ENCODE results near the gene SEZ6L2. TPM values are rescaled to one million over a fixed set of nuclear protein-coding genes. Genes with fewer than 3 reads are reported as not detected.
"Not testable (repeated sequence)": the region's sequence is repeated elsewhere in the genome, so short reads cannot be mapped to it uniquely, and the experiment has no call there.

SEZ6L2 gene
- total RNA-seq, 1 experiment from 2014 or later, result 47.3 TPM

GRCh38 chr16:29903590-29903989 lies 4.2 kb upstream of the SEZ6L2 start:
- DNase-seq, result no peak
- Histone ChIP-seq H3K27me3 (ENCODE audit: control insufficient read depth, insufficient read depth, low read length) (no peaks in the 10 kb centered on the region; the same call in 1 of the 2 replicates), H3K36me3 (replicated peaks; ENCODE audit: control insufficient read depth, insufficient read depth, low read length) (peaks cover 8% of the 10 kb centered on the region), H3K4me3 (ENCODE audit: insufficient read depth, low read depth, low read length) (no peak overlapping the region)

GRCh38 chr16:29901607-29901945 lies 2.2 kb upstream of the SEZ6L2 start:
- Histone ChIP-seq H3K36me3 (replicated peaks; ENCODE audit: control insufficient read depth, insufficient read depth, low read length) (peaks cover 8% of the 10 kb centered on the region), H3K4me3 (ENCODE audit: insufficient read depth, low read depth, low read length) (peak overlapping the region; percentile 80), H3K27me3 (ENCODE audit: control insufficient read depth, insufficient read depth, low read length) (no peaks in the 10 kb centered on the region; the same call in 1 of the 2 replicates)
- no peak for DNase-seq

DNA sequence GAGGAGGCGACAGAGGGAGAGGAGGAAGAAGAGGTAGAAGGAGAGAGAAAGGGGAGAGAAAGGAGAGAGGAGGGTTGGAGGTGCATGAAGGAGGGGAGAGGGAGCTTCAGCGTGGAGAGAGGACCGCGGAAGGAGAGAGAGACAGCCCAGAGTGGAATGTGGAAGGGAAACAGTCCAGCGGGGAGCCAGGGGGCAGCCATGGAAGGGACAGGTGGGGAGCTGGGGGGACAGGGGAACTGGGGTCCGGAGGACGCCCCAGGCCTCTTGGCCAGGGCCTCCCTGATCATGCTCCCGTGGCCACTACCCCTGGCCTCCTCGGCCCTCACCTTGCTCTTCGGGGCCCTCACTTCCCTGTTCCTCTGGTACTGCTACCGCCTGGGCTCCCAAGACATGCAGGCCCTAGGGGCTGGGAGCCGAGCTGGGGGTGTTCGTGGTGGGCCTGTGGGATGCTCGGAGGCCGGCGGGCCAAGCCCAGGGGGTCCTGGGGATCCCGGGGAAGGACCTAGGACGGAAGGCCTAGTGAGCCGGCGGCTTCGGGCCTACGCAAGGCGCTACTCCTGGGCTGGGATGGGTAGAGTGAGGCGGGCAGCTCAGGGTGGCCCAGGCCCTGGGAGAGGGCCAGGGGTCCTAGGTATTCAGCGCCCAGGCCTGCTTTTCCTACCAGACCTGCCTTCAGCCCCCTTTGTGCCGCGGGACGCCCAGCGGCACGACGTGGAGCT lies 1.7 kb upstream of the SEZ6L2 start:
- Histone ChIP-seq H3K27me3 (ENCODE audit: control insufficient read depth, insufficient read depth, low read length) (no peaks in the 10 kb centered on the region; the same call in 1 of the 2 replicates), H3K36me3 (replicated peaks; ENCODE audit: control insufficient read depth, insufficient read depth, low read length) (peaks cover 8% of the 10 kb centered on the region), H3K4me3 (ENCODE audit: insufficient read depth, low read depth, low read length) (peak overlapping the region; percentile 80)
- DNase-seq, result peak; percentile 76

GRCh38 chr16:29900102-29900887 lies 945 bp upstream of the SEZ6L2 start, which contains the start of gene ASPHD1:
ASPHD1 (plus strand) TSS chr16:29900488; CDS start chr16:29900972, 484 bp downstream.
- peak; percentile 97 for DNase-seq
- Histone ChIP-seq H3K4me3 (ENCODE audit: insufficient read depth, low read depth, low read length) (peak within 1 kb of the TSS; percentile 80), H3K27me3 (ENCODE audit: control insufficient read depth, insufficient read depth, low read length) (no peaks in the 10 kb centered on the region; the same call in 1 of the 2 replicates), H3K36me3 (replicated peaks; ENCODE audit: control insufficient read depth, insufficient read depth, low read length) (peaks cover 9% of the 10 kb centered on the region)

GRCh38 chr16:29898804-29899515 lies 390 bp downstream of the SEZ6L2 start:
- DNase-seq, result peak; percentile 96
- Histone ChIP-seq H3K27me3 (ENCODE audit: control insufficient read depth, insufficient read depth, low read length) (no peaks in the 10 kb centered on the region; the same call in 1 of the 2 replicates), H3K4me3 (ENCODE audit: insufficient read depth, low read depth, low read length) (peak overlapping the region; percentile 80), H3K36me3 (replicated peaks; ENCODE audit: control insufficient read depth, insufficient read depth, low read length) (peaks cover 6% of the 10 kb centered on the region)

DNA sequence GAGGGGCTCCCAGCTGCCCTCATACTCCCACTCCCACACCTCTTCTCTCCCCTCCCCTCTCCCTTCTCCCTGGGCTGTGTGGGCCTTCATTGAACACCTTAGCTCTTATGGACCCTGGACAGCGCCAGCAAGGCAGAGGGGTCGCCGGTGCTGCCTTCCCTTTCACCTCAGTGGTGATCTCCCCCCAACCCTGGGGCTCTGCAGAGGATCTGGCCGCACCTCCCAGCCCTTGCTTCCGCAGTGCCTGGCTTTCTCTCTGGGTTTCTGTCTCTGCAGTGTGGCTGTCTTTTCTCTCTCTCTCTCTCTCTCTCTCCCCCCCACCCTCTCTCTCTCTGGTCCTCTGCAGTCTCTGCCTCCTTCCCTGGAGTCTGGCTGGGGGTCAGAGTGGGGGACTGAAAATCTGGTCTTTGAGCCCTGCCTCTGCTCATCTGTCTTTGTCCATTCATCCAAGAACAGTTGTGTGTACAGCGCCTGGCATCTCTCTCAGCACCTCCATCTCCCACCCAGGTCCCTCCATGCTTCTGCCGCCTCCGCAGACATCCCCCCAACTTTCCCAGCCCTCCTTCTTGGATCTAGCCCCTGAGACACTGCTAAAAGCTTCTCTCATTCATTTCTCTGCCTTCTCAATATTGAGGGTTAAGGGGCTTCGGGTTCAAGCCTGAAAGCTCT lies 1.1 kb downstream of the SEZ6L2 start:
- no peaks in the 10 kb centered on the region; the same call in 1 of the 2 replicates for H3K27me3 ChIP-seq (ENCODE audit: control insufficient read depth, insufficient read depth, low read length)
- H3K36me3 ChIP-seq (replicated peaks; ENCODE audit: control insufficient read depth, insufficient read depth, low read length), result peaks cover 1% of the 10 kb centered on the region
- peak overlapping the region; percentile 80 for H3K4me3 ChIP-seq (ENCODE audit: insufficient read depth, low read depth, low read length)
- DNase-seq, result peak; percentile 71

- DNase-seq, result no peak
- Histone ChIP-seq H3K4me3 (ENCODE audit: insufficient read depth, low read depth, low read length) (no peak overlapping the region), H3K27me3 (ENCODE audit: control insufficient read depth, insufficient read depth, low read length) (no peaks in the 10 kb centered on the region; the same call in 1 of the 2 replicates), H3K36me3 (replicated peaks; ENCODE audit: control insufficient read depth, insufficient read depth, low read length) (peaks cover 1% of the 10 kb centered on the region)
Measured at GRCh38 chr16:29897333-29897732, 2.0 kb downstream of the SEZ6L2 start.

DNA sequence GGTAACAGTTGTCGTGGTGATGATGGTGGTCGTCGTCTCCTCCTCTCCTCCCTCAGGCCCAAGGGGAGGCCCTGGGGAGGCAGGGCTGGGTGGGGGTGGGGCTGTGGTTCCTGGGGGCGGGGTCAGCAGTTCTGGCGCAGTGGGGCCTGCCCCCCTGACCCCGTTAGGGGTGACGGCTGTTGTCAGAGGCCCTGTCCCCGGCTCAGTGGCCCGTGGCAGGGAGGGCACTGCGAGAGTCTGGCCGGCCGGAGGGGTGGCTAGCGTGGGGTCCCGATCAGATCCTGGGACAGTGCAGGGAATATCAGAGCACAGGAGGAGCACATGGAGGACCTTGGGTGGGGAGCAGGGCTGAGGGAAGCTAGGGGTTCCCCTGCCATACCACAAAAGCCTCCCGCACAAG lies 2.5 kb downstream of the SEZ6L2 start:
- H3K27me3 ChIP-seq (ENCODE audit: control insufficient read depth, insufficient read depth, low read length), result no peaks in the 10 kb centered on the region; the same call in 1 of the 2 replicates
- peaks cover 1% of the 10 kb centered on the region for H3K36me3 ChIP-seq (replicated peaks; ENCODE audit: control insufficient read depth, insufficient read depth, low read length)
- H3K4me3 ChIP-seq (ENCODE audit: insufficient read depth, low read depth, low read length), result no peak overlapping the region
- peak; percentile 61 for DNase-seq

DNA sequence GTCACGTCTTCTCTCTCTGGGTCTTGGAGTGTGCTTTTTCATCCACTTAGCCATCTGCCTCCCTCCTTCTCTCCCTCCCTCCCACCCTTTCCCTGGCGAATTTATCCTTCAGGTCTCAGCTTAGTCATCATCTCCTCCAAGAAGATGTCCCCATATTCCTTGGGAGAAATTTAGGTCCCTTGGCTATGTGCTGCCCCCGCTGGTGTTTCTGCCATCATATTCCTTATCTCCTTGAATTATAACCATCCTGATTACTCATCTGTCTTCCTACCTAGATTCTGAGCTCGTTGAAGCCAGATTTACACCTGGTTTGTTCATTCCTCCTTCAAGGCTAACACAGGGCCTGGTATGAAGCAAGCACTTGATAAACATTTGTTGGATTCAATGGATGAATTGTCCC lies 5.0 kb downstream of the SEZ6L2 start:
- Histone ChIP-seq H3K27me3 (ENCODE audit: control insufficient read depth, insufficient read depth, low read length) (no peaks in the 10 kb centered on the region), H3K36me3 (replicated peaks; ENCODE audit: control insufficient read depth, insufficient read depth, low read length) (peaks cover 1% of the 10 kb centered on the region), H3K4me3 (ENCODE audit: insufficient read depth, low read depth, low read length) (no peak overlapping the region)
- DNase-seq, result no peak

GRCh38 chr16:29893553-29893952 lies 5.8 kb downstream of the SEZ6L2 start:
- DNase-seq, result no peak
- peaks cover 1% of the 10 kb centered on the region for H3K36me3 ChIP-seq (replicated peaks; ENCODE audit: control insufficient read depth, insufficient read depth, low read length)
- no peaks in the 10 kb centered on the region for H3K27me3 ChIP-seq (ENCODE audit: control insufficient read depth, insufficient read depth, low read length)
- H3K4me3 ChIP-seq (ENCODE audit: insufficient read depth, low read depth, low read length), result no peak overlapping the region

DNA sequence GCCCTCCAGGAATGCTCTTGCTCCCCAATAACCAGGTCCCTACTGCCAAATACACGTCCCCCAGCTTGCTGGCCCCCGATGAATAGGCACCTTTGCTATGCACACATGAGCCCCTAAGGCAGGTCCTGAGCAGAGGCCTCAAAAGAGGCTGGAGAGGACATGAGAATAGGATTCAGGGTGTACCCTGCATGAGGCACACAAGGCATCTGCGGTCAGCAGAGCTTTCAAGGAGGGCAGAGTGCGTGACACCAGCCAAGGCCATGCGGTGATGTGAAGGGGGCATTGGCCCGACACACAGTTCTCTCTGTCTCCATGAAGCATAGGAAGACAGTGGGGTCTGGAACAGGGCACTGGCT lies 6.9 kb downstream of the SEZ6L2 start:
- Histone ChIP-seq H3K27me3 (ENCODE audit: control insufficient read depth, insufficient read depth, low read length) (no peaks in the 10 kb centered on the region), H3K36me3 (replicated peaks; ENCODE audit: control insufficient read depth, insufficient read depth, low read length) (peaks cover 1% of the 10 kb centered on the region), H3K4me3 (ENCODE audit: insufficient read depth, low read depth, low read length) (no peak overlapping the region)
- no peak for DNase-seq

DNA sequence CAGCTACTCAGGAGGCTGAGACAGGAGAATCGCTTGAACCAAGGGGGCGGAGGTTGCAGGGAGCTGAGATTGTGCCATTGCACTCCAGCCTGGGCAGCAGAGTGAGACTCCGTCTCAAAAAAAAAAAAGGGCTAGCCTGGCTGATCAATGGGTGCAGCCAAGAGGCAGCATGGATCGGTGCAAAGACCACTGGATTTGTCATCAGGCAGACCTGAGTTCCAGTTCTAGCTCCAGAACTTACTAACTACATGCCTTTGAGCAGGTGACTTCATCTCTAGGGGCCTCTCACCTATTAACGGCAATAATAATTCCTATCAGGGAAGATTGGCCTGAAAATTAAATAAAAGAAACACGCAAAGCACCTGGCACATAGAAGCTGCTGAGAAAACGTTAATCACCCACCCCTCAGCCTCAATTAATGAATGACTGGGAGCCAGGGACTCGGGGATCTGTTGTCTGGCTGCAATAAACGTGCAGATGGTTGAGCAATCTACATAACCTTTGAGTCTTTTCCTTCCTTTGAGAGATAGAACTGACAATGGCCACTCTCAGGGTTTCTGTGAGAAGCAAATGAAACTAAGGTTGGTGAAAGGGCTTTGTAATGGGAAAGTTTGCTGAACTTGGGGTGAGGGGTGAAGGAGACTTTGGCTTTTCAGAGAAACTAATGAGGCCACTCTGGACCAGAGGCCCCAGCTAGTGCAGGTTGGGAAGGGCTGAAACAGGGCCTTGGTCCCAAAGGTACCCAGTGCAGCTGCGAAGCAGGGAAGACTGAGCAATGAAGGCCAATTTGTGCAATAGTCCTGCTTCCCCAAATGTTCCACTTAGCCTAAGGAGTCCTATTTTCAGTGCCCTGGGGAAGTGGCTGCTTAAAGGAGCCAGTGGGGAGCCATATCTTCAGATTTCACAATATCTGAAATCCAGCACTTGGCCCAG lies 7.6 kb downstream of the SEZ6L2 start:
- H3K4me3 ChIP-seq (ENCODE audit: insufficient read depth, low read depth, low read length), result no peak overlapping the region
- H3K27me3 ChIP-seq (ENCODE audit: control insufficient read depth, insufficient read depth, low read length), result no peaks in the 10 kb centered on the region
- peaks cover 1% of the 10 kb centered on the region for H3K36me3 ChIP-seq (replicated peaks; ENCODE audit: control insufficient read depth, insufficient read depth, low read length)
- no peak for DNase-seq

DNA sequence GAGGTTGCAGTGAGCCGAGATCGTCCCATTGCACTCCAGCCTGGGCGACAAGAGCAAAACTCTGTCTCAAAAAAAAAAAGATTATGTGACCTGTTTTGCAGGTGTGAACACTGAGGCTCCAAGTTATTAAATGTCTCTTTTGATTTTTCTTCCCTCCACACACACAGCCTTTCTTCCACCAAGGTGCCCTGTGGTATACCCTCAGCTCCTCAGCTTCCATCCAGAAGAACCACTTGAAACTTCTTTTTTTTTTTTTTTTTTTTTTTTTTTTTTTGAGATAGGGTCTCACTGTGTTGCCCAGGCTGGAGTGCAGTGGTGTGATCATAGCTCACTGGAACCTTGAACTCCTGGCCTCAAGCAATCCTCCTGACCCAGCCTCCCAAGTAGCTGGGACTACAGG lies 10.0 kb downstream of the SEZ6L2 start:
- not testable (repeated sequence) for H3K27me3 ChIP-seq (ENCODE audit: control insufficient read depth, insufficient read depth, low read length); DNase-seq; H3K4me3 ChIP-seq (ENCODE audit: insufficient read depth, low read depth, low read length); H3K36me3 ChIP-seq (replicated peaks; ENCODE audit: control insufficient read depth, insufficient read depth, low read length)

Measured in H7 (cell line).